ENCODE results near the gene SCARB1. TPM values are rescaled to one million over a fixed set of nuclear protein-coding genes. Genes with fewer than 3 reads are reported as not detected.
A peak's percentile ranks its signal among the peaks of the same experiment; 100 is the strongest.

SCARB1 gene
- total and polyA plus RNA-seq, 9 donors = 20.8 to 1,262 (median 81.7) TPM

- Histone ChIP-seq H3K4me1 (ENCODE audit: insufficient read depth) (peaks cover 12% of the 10 kb centered on the region), H3K27me3 (no peaks in the 10 kb centered on the region), H3K36me3 (no peaks in the 10 kb centered on the region), H3K9me3 (no peaks in the 10 kb centered on the region), H3K4me3 (no peak overlapping the region), H3K27ac (peak overlapping the region in 1 of 2 donors; percentile 18)
- TF ChIP-seq, protein P1, sequence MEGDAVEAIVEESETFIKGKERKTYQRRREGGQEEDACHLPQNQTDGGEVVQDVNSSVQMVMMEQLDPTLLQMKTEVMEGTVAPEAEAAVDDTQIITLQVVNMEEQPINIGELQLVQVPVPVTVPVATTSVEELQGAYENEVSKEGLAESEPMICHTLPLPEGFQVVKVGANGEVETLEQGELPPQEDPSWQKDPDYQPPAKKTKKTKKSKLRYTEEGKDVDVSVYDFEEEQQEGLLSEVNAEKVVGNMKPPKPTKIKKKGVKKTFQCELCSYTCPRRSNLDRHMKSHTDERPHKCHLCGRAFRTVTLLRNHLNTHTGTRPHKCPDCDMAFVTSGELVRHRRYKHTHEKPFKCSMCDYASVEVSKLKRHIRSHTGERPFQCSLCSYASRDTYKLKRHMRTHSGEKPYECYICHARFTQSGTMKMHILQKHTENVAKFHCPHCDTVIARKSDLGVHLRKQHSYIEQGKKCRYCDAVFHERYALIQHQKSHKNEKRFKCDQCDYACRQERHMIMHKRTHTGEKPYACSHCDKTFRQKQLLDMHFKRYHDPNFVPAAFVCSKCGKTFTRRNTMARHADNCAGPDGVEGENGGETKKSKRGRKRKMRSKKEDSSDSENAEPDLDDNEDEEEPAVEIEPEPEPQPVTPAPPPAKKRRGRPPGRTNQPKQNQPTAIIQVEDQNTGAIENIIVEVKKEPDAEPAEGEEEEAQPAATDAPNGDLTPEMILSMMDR (IDR thresholded peaks at IDR 0.05) = no peak
- TF ChIP-seq POLR2A (IDR thresholded peaks at IDR 0.05) = no peak
- no peak for TF ChIP-seq EP300 (IDR thresholded peaks at IDR 0.05)
- 96 to 98% (median 97%) methylated on average over 7 of the region's 7 CpGs for WGBS, 3 donors
- intact Hi-C loops (cut with DNase I) = no loop called here
- DNase-seq = no peak
These were observed 119.4 kb downstream of the SCARB1 start for GRCh38 chr12:124744273-124744640.

GRCh38 chr12:124743479-124744272 lies 120.0 kb downstream of the SCARB1 start:
- no peak for DNase-seq
- 62 to 73% (median 71%) methylated on average over 18 of the region's 18 CpGs for WGBS, 3 donors
- H3K9me3 ChIP-seq = no peaks in the 10 kb centered on the region
- no peaks in the 10 kb centered on the region for H3K27me3 ChIP-seq
- peaks cover 15% of the 10 kb centered on the region for H3K4me1 ChIP-seq (ENCODE audit: insufficient read depth)
- no peak overlapping the region for H3K4me3 ChIP-seq
- H3K27ac ChIP-seq = peak overlapping the region in 1 of 2 donors; percentile 18
- TF ChIP-seq, protein P1 (IDR thresholded peaks at IDR 0.05) = no peak
- no peak for TF ChIP-seq EP300 (IDR thresholded peaks at IDR 0.05)
- no peak for TF ChIP-seq POLR2A (IDR thresholded peaks at IDR 0.05)
- no peaks in the 10 kb centered on the region for H3K36me3 ChIP-seq
- intact Hi-C loops (cut with DNase I) = no loop called here

DNA sequence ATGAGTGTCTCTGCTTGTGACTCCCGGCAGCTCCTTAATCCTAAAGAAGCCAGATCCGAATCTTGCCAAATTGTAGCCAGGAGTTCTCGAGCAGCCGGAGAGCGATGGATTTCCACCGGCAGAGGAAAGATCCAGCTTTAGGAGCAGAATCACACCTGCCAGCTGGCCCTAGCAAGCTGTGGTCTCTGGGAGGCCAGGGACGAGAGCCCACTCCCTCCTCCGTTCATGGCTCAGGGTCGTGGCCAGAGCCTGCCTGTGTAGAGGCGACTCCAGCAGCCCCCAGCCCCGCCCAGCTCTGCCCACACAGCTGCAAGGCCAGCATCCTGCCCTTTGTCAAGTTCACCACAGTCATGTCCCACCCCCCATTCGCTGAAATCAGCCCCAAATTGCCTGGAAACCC lies 121.0 kb downstream of the SCARB1 start:
- intact Hi-C loops (cut with DNase I) = no loop called here
- TF ChIP-seq EP300 (IDR thresholded peaks at IDR 0.05) = no peak
- TF ChIP-seq POLR2A (IDR thresholded peaks at IDR 0.05) = no peak
- TF ChIP-seq, protein P1 (IDR thresholded peaks at IDR 0.05) = no peak
- Histone ChIP-seq H3K4me1 (ENCODE audit: insufficient read depth) (peaks cover 17% of the 10 kb centered on the region), H3K27ac (no peak overlapping the region), H3K4me3 (no peak overlapping the region), H3K36me3 (no peaks in the 10 kb centered on the region), H3K9me3 (no peaks in the 10 kb centered on the region), H3K27me3 (no peaks in the 10 kb centered on the region)
- WGBS, 3 donors = 30 to 32% (median 31%) methylated on average over 12 of the region's 12 CpGs
- no peak for DNase-seq

DNA sequence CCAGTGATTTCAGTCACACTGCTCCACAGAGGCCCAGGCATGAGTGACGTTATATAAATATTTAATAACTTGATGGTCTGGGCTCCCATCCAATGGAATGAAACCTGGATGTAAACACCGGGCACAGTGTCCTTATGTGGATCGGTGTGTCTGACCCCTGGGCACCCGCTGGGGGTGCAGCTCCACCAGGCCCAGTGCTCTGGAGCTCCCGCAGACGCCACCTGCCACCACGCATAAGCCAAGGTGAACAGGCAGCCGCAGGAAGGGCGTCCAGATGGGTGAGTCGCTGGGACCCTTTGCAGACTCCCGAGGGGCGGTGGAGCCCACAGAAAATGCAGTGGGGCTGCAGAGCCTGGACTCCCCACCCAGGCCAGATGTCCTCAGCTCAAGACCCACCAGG lies 121.6 kb downstream of the SCARB1 start:
- intact Hi-C loops (cut with DNase I) = no loop called here
- peaks cover 17% of the 10 kb centered on the region for H3K4me1 ChIP-seq (ENCODE audit: insufficient read depth)
- H3K27ac ChIP-seq = no peak overlapping the region
- no peaks in the 10 kb centered on the region for H3K9me3 ChIP-seq
- H3K27me3 ChIP-seq = no peaks in the 10 kb centered on the region
- no peak overlapping the region for H3K4me3 ChIP-seq
- DNase-seq = no peak
- no peaks in the 10 kb centered on the region for H3K36me3 ChIP-seq
- TF ChIP-seq, protein P1 (IDR thresholded peaks at IDR 0.05) = no peak
- TF ChIP-seq POLR2A (IDR thresholded peaks at IDR 0.05) = no peak
- TF ChIP-seq EP300 (IDR thresholded peaks at IDR 0.05) = no peak
- 70 to 75% (median 70%) methylated on average over 12 of the region's 12 CpGs for WGBS, 3 donors
